ENCODE measurements around the gene CFAP74. TPM values are rescaled to one million over a fixed set of nuclear protein-coding genes. Genes with fewer than 3 reads are reported as not detected.

Gene CFAP74
- total and polyA plus RNA-seq, 2 donors (not counting 3 experiments of a cell fraction or from before 2014, with no cell fraction given) = not detected

GRCh38 chr1:1895456-1896336 lies 107.9 kb downstream of the CFAP74 start:
- Histone ChIP-seq H3K27ac (ENCODE audit: insufficient read depth, low read depth, low read length) (no peak overlapping the region), H2AFZ (ENCODE audit: low read depth, low read length) (no peak overlapping the region), H3K4me2 (ENCODE audit: insufficient read depth, low read length) (no peak overlapping the region), H3K36me3 (ENCODE audit: control insufficient read depth in 2 of 2, extremely low read depth in 1 of 2, insufficient read depth in 2 of 2, low read length in 2 of 2) (no peaks in the 10 kb centered on the region), H3K9me3 (replicated peaks; ENCODE audit: control insufficient read depth, insufficient read depth, low read length) (no peaks in the 10 kb centered on the region), H3K9ac (replicated peaks; ENCODE audit: extremely low read depth, insufficient read depth, low read length) (no peak overlapping the region), H3K9me1 (replicated peaks; ENCODE audit: control insufficient read depth, extremely low read depth, insufficient read depth, low read length) (no peaks in the 10 kb centered on the region), H3K4me3 (replicated peaks in 1 of 3; ENCODE audit: insufficient read depth in 1 of 3, low read depth in 1 of 3, low read length in 3 of 3) (no peak overlapping the region), H3K27me3 (ENCODE audit: control insufficient read depth in 2 of 2, insufficient read depth in 2 of 2, low read length in 2 of 2) (no peaks in the 10 kb centered on the region), H3K4me1 (ENCODE audit: control insufficient read depth, extremely low read depth, insufficient read depth, low read length) (peaks cover 7% of the 10 kb centered on the region), H4K20me1 (replicated peaks; ENCODE audit: control insufficient read depth, extremely low read depth, insufficient read depth, low read length) (no peaks in the 10 kb centered on the region), H3K79me2 (ENCODE audit: control insufficient read depth, insufficient read depth, low read length) (no peaks in the 10 kb centered on the region)
- TF ChIP-seq MYC (IDR thresholded peaks at IDR 0.05; ENCODE audit: low read depth, low read length) = no peak
- no peak for TF ChIP-seq EZH2 (IDR thresholded peaks at IDR 0.05; ENCODE audit: borderline replicate concordance, low read depth, low read length, severe bottlenecking)
- no peak for TF ChIP-seq GATA2 (IDR thresholded peaks at IDR 0.05; ENCODE audit: insufficient read depth, insufficient read length, low read depth, low read length)
- TF ChIP-seq POLR2A (IDR thresholded peaks at IDR 0.05; ENCODE audit: low read depth, low read length) = no peak
- no peak for TF ChIP-seq CTCF (IDR thresholded peaks at IDR 0.05; ENCODE audit: extremely low read depth in 1 of 2, insufficient read depth in 1 of 2, low read depth in 1 of 2, low read length in 2 of 2)
- no peak for TF ChIP-seq POLR2AphosphoS5 (IDR thresholded peaks at IDR 0.05; ENCODE audit: insufficient read depth, low read depth, low read length)
- no peak for TF ChIP-seq JUN (IDR thresholded peaks at IDR 0.05; ENCODE audit: borderline replicate concordance, insufficient read depth, insufficient read length, low read depth)
- TF ChIP-seq FOS (IDR thresholded peaks at IDR 0.05; ENCODE audit: borderline replicate concordance, insufficient read depth, low read length) = no peak
- no peak for TF ChIP-seq MAX (IDR thresholded peaks at IDR 0.05; ENCODE audit: insufficient read depth, insufficient read length)
- ChIA-PET CTCF (interaction anchor here (0.6 to 2.6 kb wide), 3 partner anchors 10 to 13 kb away, joined by 3 to 15 read pairs (median 3); no protein-coding TSS in a partner anchor), POLR2A (no interaction called here)
- intact Hi-C loops (cut with micrococcal nuclease) (no loop called here), dilution Hi-C loops (cut with MboI; ENCODE audit: extremely low pct_ligation_motif_present, low sequenced_read_pairs) (no loop called here)
- DNase-seq (ENCODE audit: low read depth, low spot score) = no peak
- FAIRE-seq = no peak
- no TSS peak for BruUV-seq (replicated peaks)

Measured in endothelial cell of umbilical vein (primary cell).